ENCODE measurements around the gene CSPG4.

The CSPG4 gene

GRCh38 chr15:75625542-75626347, 86.9 kb downstream of the CSPG4 start, which contains the start of gene SNUPN:
Gene SNUPN, minus strand, starts transcription at chr15:75625725. Its CDS starts 4,674 bp downstream, at chr15:75621051.
- DNase-seq (ENCODE audit: low read depth in 2 of 2): peak; percentile 72 to 79

Measured in fibroblast of skin of left biceps (primary cell).